HepG2 (cell line): ENCODE measurements around the gene TEAD1. TPM values are rescaled to one million over a fixed set of nuclear protein-coding genes. Genes with fewer than 3 reads are reported as not detected.
A peak's percentile ranks its signal among the peaks of the same experiment; 100 is the strongest.

ENCODE experiments used
- AGO2 ChIP-seq: fragments of 200-400 bp; formaldehyde crosslinking; optimal IDR thresholded peaks from 2 replicates; pipeline ENCODE3; 2017; ENCODE audit warnings: mild to moderate bottlenecking, low read depth, low read length, moderate library complexity
- ATRX ChIP-seq: sonication (generic); formaldehyde crosslinking; IDR thresholded peaks from 2 replicates; pipeline ENCODE4 v1.4.0; 2020; ENCODE audit warnings: missing genetic modification reagents, borderline replicate concordance
- BORCS8-MEF2B ChIP-seq: sonication (generic); formaldehyde crosslinking; IDR thresholded peaks from 2 replicates; pipeline ENCODE4 v1.8.0; 2022; ENCODE audit warnings: mild to moderate bottlenecking, missing genetic modification reagents
- CAMTA2 ChIP-seq: sonication (generic); formaldehyde crosslinking; IDR thresholded peaks from 2 replicates; pipeline ENCODE4 v1.4.0; 2020; ENCODE audit warnings: mild to moderate bottlenecking, missing genetic modification reagents, borderline replicate concordance
- EED ChIP-seq: sonication (generic); formaldehyde crosslinking; IDR thresholded peaks from 2 replicates; pipeline ENCODE4 v1.5.0; 2020; ENCODE audit warnings: mild to moderate bottlenecking, missing genetic modification reagents
- KAT8 ChIP-seq: IDR thresholded peaks from 2 replicates; pipeline ENCODE4 v1.6.1; 2016; ENCODE audit warnings: missing genetic modification reagents, missing compliant biosample characterization
- REPIN1 ChIP-seq: sonication (generic); formaldehyde crosslinking; IDR thresholded peaks from 2 replicates; pipeline ENCODE4 v1.8.0; 2022; ENCODE audit warnings: missing genetic modification reagents, low read depth, mild to moderate bottlenecking, borderline replicate concordance
- THYN1 ChIP-seq: sonication (generic); formaldehyde crosslinking; IDR thresholded peaks from 2 replicates; pipeline ENCODE4 v1.8.1; 2023; ENCODE audit warnings: low read depth, mild to moderate bottlenecking, moderate library complexity, missing genetic modification reagents, borderline replicate concordance
- XRCC5 ChIP-seq: fragments of 200-400 bp; formaldehyde crosslinking; optimal IDR thresholded peaks from 2 replicates; pipeline ENCODE3; 2017; ENCODE audit warnings: mild to moderate bottlenecking, low read length
- ZBTB20 ChIP-seq: sonication (generic); formaldehyde crosslinking; IDR thresholded peaks from 2 replicates; pipeline ENCODE4 v1.8.1; 2023; ENCODE audit warnings: missing genetic modification reagents, low read depth, mild to moderate bottlenecking, borderline replicate concordance
- ZNF670 ChIP-seq: sonication (generic); formaldehyde crosslinking; IDR thresholded peaks from 2 replicates; pipeline ENCODE4 v1.8.0; 2022; ENCODE audit warnings: mild to moderate bottlenecking, missing genetic modification reagents, borderline replicate concordance
- ZNF768 ChIP-seq: sonication (generic); formaldehyde crosslinking; IDR thresholded peaks from 2 replicates; pipeline ENCODE4 v1.4.0; 2020; ENCODE audit warnings: missing genetic modification reagents
- polyA plus RNA-seq, 8 experiments: library from polyadenylated mRNA; depleted of rRNA in 3 of 8; stranded (reverse) in 7 of 8; unstranded in 1 of 8; fragments of >200 nt; fragmentation: Illumina TruSeq in 4 of 8; extraction: Trizol in 4 of 8; gene quantifications; 2 replicates each; pipeline versions ENCODE4 v1.2.1 to v1.2.3, GENCODE V29; 2011 to 2016; ENCODE audit warnings: low read depth in 4 of 8, missing spikeins in 1 of 8, mixed read lengths in 1 of 8; ENCODE audit not compliant: insufficient read depth in 1 of 8
- total RNA-seq, 5 experiments: library from RNA; depleted of rRNA; stranded (reverse); fragments of >200 nt; fragmentation: Illumina TruSeq; extraction: Trizol; gene quantifications; 2 replicates each; pipeline ENCODE4 v1.2.3, GENCODE V29; 2016; ENCODE audit warnings: low read depth in 1 of 5
- TF ChIP-seq, protein P1 (sequence below): sonication (generic); formaldehyde crosslinking; IDR thresholded peaks from 2 replicates; pipeline ENCODE4 v1.5.0; 2020; ENCODE audit warnings: mild to moderate bottlenecking, missing genetic modification reagents, moderate library complexity
- TF ChIP-seq, protein P2 (sequence below): sonication (generic); formaldehyde crosslinking; IDR thresholded peaks from 2 replicates; pipeline ENCODE4 v1.9.0; 2022; ENCODE audit warnings: missing genetic modification reagents, mild to moderate bottlenecking, borderline replicate concordance
- TF ChIP-seq, protein P3 (sequence below): IDR thresholded peaks from 2 replicates; pipeline ENCODE4 v1.6.1; 2012; ENCODE audit warnings: low read length, improper control_type of control experiment

The TEAD1 gene
- total and polyA plus RNA-seq, 2 of the 13 experiments (the other 11 are each of a cell fraction or from before 2014, with no cell fraction given), result 20.1 to 30.5 TPM

DNA sequence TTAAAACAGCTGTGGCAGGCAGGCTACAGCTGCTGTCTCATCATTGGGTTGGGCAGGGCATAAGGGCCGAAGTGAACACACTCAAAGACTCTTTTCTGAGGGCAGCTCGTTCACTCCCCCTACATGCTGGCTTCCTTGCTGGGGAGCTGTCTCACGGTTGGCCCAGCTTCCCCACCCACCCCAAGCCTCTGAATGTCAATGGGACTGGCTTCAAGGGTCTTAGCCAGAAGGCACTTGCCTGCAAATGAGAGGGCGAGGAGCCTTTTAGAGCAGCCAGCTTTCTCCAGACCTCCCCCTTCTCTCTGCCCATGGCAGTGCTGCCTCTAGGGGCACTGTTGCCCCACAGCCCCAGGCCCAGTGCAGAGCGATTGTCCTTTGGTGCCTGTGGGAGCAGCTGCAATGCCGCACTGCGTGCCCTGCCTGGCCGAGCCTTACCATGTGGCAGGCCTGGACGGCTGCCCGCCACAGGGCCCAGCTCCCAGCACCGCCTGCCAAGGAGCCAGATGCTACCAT, 240.2 kb downstream of the TEAD1 start (continued):
- TF ChIP-seq, protein P1, sequence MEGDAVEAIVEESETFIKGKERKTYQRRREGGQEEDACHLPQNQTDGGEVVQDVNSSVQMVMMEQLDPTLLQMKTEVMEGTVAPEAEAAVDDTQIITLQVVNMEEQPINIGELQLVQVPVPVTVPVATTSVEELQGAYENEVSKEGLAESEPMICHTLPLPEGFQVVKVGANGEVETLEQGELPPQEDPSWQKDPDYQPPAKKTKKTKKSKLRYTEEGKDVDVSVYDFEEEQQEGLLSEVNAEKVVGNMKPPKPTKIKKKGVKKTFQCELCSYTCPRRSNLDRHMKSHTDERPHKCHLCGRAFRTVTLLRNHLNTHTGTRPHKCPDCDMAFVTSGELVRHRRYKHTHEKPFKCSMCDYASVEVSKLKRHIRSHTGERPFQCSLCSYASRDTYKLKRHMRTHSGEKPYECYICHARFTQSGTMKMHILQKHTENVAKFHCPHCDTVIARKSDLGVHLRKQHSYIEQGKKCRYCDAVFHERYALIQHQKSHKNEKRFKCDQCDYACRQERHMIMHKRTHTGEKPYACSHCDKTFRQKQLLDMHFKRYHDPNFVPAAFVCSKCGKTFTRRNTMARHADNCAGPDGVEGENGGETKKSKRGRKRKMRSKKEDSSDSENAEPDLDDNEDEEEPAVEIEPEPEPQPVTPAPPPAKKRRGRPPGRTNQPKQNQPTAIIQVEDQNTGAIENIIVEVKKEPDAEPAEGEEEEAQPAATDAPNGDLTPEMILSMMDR (CRISPR knock-in tag), result peak; percentile 74
- TF ChIP-seq, protein P2, sequence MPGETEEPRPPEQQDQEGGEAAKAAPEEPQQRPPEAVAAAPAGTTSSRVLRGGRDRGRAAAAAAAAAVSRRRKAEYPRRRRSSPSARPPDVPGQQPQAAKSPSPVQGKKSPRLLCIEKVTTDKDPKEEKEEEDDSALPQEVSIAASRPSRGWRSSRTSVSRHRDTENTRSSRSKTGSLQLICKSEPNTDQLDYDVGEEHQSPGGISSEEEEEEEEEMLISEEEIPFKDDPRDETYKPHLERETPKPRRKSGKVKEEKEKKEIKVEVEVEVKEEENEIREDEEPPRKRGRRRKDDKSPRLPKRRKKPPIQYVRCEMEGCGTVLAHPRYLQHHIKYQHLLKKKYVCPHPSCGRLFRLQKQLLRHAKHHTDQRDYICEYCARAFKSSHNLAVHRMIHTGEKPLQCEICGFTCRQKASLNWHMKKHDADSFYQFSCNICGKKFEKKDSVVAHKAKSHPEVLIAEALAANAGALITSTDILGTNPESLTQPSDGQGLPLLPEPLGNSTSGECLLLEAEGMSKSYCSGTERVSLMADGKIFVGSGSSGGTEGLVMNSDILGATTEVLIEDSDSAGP, result 0 out of 2 replicates have a peak, but pooled peaks have one; percentile 18
- TF ChIP-seq REPIN1 (CRISPR knock-in tag) (peak; percentile 27; the same call in 1 of the 2 replicates), AGO2 (peak; percentile 32), XRCC5 (peak; percentile 53), ATRX (CRISPR knock-in tag) (no peak), ZNF768 (peak; percentile 36; the same call in 1 of the 2 replicates), ZNF670 (CRISPR knock-in tag) (no peak), KAT8 (CRISPR knock-in tag) (no peak), ZBTB20 (no peak), CAMTA2 (CRISPR knock-in tag) (no peak), THYN1 (no peak), EED (CRISPR knock-in tag) (no peak), BORCS8-MEF2B (CRISPR knock-in tag) (0 out of 2 replicates have a peak, but pooled peaks have one; percentile 26)
- TF ChIP-seq, protein P3, sequence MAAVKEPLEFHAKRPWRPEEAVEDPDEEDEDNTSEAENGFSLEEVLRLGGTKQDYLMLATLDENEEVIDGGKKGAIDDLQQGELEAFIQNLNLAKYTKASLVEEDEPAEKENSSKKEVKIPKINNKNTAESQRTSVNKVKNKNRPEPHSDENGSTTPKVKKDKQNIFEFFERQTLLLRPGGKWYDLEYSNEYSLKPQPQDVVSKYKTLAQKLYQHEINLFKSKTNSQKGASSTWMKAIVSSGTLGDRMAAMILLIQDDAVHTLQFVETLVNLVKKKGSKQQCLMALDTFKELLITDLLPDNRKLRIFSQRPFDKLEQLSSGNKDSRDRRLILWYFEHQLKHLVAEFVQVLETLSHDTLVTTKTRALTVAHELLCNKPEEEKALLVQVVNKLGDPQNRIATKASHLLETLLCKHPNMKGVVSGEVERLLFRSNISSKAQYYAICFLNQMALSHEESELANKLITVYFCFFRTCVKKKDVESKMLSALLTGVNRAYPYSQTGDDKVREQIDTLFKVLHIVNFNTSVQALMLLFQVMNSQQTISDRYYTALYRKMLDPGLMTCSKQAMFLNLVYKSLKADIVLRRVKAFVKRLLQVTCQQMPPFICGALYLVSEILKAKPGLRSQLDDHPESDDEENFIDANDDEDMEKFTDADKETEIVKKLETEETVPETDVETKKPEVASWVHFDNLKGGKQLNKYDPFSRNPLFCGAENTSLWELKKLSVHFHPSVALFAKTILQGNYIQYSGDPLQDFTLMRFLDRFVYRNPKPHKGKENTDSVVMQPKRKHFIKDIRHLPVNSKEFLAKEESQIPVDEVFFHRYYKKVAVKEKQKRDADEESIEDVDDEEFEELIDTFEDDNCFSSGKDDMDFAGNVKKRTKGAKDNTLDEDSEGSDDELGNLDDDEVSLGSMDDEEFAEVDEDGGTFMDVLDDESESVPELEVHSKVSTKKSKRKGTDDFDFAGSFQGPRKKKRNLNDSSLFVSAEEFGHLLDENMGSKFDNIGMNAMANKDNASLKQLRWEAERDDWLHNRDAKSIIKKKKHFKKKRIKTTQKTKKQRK, result no peak
